D341Med (cell line): ENCODE data around the gene SPEF1.

Experiments
- DNase-seq: peaks from one replicate; pipeline ENCODE4 v3.0.0; 2012; ENCODE audit warnings: low spot score

The SPEF1 gene

DNA sequence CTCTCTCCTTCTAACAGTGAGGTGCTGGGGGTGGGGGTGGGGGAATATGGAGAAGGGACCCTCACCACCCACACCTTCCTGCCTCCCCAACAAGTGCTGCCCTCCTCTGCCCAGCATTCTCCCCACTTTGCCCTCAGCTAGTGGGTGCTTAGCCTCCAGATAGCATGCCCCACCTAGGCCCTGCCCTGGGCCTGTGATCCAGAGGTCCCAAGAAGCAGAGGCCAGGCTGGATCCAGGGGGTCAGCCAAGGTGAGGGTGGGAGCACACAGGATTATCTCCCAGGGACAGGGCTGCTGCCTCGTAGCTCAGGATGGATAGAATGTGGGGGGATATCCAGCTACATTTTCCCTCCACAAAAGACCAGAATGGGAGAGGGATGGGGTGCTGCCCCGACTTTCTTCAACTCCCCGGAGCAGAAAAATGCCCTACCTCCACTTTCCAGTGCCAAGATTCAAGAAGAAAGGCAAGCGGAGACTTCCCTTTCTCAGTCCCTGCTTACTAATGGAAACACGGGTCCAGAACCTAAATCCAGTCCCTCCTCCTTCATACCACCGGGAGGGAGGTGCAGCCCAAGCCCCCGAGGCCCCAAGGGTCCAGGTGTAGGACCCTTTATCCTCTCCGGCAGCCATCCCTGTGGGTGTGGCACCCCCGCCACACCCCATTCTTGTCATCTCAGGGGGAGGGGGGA lies 14.7 kb downstream of the SPEF1 start:
- DNase-seq, result no peak

DNA sequence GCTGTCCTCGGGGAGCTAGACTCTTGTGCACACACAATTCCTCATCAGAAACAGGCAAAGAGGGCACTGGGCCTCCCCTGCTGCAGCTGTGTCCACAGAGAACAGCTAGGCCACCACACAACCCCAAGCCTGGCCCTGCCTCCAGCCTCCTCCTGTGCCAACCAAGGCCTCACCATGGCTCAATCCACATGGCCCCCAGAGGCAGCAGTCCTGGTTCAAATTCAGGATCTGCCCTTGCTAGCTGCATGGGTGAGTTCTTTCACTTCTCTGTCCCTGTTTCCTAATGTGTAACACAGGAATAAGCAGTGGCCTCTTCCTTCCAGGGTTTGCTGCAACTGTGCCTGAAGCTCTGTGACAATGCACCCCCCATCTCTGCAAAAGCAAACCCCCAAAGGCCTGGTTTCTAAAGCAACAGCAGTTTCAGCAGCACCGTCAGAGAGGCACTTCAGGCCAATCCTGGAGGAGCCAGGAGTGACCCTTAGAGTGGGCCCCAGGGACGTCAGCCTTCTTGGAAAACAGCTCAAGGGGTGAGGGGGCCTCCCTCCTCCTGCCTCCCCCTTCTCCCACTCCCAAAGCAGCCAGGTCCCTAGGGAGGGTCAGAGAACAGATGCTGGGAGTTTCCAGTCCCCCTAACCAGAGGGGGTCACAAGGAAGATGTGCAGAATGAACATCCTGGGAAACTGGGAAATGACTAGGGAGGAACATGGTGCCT lies 15.9 kb downstream of the SPEF1 start:
- DNase-seq, result no peak

DNA sequence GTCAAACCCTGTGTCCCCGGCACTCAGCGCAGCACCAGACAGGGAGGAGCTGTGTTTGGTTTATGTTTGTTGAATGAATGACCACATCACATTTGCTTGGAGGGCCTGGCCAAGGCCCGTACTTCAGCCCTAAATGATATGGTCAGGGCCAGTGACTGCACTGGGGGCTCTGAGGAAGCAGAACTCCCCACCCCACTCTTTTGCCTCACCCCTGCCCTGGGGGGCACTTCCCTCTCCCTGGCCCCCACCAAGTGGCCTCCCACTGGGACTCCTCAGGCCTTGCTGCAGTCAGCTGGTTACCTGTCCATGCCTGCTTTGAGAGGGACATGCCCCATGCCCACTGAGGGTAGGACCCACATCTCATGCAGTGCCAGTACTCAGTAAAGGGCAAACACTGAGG lies 16.6 kb downstream of the SPEF1 start:
- DNase-seq, result no peak

DNA sequence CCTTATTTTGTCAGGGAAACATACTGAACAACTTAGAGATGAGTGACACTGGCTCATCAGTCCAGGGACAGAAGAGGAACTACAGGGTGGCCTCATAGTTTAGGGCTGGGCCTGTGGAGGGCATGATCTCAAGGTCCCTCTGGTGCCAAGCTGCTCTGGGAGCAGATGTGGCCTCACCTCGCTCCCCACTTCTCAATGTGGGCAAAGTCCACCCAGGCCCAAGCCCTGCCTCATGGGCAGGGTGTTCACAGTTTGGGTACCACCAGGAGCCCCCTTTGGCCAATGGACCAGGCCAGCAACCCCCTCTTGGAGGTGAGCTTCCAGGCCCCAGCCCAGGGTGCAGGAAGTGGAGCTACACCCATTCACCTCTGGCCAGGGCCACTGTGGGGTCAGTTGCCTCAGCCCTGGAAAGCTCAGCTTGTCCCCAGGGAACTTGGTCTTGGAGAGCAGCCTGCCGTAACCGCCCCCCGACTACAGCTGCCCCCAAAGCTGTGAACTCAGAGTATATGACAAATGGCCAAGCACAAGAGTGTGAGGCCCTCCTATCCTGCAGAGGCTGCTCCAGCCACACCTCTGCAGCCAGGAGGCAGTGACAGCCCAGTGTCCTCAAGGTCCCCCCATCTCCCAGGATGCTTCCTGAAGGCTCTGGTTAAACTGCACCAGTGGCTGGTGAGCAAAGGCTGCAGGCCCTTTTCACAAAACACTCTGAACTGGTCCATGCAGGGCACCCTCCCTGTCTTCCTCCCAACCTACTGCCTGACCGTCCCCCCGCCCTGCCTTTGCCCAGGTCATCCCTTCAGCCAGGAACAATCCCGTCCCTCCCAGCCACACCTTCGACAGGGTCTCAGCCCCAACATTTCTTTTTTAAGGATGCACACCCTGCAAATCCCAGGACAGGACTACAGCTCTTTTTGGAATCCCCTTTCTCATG lies 17.3 kb downstream of the SPEF1 start:
- no peak for DNase-seq

DNA sequence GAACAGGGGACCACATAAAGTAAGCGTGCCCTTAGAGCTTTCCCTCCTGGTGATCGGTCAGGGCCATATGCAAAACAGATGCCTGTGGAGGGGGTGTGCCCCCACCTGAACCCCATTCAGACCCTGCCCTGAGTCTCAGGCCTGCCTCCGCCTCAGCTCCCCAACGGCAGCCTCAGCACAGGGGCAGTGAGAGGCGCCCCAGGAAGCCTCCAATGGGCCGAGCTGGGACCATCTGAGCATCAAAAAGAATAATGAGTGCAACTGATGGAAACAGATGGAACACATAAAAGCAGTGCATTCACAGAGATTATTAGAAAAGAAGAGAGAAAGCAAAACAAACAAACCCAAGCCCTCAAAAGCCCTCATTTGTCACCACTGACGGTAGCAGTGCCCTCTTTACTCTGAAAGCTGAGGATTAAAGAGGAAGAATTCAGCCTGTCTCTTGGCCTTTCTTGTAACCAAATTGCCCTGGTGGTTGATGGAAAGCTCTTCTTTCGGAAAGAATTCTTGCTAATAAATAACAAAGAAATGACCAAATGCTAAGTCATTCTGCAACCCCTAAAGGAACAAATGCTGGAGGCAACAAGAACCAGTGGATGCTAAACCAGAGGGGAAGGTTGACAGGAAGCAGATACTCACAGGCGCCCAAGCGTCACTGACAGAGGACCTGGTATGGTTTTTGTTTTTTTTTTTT lies 20.4 kb downstream of the SPEF1 start:
- DNase-seq, result no peak

DNA sequence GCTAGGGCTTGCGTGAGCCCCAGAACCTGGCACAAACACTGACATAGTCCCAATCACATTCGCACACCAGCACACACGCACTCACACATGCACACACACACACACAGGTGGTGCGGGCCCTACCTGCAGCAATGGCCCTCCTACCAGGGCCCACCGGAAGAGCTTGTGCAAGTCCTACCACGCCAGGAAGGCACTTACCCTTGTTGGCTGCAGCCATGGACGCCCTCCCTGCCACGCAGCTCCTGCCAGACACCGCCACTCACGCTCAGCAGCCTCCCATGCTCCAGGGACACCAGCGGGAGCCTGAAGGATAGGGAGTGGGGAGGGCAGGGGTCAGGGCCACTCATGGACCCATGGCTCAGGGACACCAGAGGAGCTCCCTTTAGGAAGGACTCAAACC lies 21.4 kb downstream of the SPEF1 start:
- DNase-seq, result no peak

DNA sequence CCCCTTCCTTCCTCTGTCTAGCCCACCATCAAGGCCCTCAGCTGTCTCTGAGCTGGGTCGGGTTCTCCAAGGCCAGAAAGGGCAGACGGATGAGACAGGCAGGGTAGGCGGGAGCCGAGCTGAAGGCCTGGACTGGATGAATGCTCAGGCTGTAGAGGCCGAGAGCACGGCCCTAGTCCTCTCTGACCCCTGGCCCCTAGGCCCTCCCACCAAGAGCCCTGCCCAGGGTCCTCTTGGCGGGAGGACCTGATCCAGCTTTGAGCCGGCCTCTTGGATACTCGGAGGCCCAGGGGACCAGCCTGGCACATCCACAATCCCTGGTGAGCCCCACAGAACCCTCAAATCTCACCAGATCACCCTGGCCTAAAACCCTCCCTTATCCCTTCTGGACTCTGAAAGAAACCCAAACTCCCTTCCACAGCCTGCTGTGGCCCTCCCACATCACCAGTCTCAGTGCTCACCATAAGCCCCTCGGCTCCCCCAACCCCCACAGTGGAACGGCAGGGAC lies 21.9 kb downstream of the SPEF1 start:
- DNase-seq, result no peak

DNA sequence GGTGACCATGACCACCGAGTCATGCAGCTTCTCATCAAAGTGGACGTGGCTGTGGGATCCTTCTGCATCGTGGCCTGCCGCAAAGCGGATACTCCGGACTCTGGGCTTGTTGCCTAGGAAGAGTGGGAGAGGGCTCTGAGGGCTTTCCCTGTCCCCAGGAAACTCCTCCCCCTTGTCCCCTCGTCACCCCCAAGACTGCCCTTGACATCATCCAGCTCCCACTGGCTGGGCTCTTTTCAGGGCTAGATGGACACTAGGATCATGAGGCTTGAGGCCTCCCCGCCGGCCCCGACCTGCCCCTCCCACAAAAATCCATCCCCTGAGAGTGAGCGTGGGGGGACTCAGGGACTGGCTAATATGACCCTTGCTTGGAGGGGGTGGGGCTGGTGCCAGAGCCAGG lies 22.7 kb downstream of the SPEF1 start:
- DNase-seq, result no peak

DNA sequence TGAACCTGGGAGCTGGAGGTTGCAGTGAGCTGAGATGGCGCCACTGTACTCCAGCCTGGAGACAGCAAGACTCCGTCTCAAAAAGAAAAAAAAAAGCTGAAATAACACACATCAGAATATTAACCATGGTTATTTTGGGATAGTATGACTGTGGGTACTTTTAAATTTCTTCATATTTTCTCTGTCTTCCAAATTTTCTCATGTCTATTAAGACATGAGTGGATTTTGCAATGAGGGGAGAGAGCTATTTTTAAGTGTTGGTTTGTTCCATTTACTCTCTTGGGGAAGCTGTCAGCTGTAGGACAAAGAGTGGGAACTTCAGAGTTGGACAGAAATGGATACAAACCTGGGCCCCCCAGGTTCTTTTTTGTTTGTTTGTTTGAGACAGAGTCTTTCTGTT lies 24.0 kb downstream of the SPEF1 start:
- no peak for DNase-seq

DNA sequence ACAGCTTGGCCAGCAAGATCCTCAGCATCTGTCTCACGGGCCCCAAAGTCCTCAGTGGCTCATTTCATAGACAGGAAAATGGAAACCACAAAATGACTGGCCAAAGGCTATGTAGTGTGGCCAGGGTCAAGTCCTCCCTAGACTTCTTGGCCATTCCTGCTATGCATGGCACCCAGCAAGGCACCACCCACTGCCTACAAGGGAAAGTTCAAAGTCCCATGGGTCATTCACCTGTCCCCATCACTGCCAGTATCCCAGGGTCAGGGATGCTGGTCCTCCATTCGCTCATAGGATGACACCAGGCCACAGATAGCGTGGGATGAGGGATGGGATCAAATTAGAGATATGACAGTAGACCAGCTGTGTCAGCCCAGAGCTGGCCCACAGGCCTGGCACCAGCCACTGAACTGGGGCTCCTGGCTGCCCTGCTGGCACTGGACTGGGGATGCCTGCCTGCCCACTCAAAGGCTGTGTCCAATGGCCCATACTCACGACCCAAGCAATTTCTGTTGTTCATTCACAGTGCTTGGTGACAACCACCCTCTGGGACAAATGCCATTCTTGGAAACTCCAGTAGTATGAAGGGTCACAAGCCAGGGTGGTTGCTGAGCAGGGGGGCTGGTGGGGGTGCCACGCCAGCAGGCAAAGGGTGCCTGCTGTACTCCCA lies 25.3 kb downstream of the SPEF1 start:
- no peak for DNase-seq

DNA sequence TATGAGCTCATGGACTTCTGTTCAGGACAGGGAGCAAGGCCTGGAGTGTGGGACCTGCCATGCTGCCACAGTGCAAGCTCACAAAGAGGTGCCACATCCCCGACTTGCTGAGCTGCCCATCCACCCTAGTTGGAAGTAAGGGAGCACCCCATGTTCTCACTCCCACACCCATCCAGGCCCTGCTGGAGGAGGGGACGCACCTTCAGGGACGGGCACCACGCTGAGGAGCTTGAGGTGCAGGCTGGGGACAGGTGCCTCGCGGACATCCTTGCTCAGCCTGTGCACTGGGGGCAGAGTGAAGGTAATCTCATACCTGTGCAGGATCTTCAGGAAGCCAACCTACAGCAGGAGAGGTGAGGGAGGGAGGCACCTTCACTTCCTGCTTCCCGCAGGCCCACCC lies 26.0 kb downstream of the SPEF1 start:
- DNase-seq, result no peak

DNA sequence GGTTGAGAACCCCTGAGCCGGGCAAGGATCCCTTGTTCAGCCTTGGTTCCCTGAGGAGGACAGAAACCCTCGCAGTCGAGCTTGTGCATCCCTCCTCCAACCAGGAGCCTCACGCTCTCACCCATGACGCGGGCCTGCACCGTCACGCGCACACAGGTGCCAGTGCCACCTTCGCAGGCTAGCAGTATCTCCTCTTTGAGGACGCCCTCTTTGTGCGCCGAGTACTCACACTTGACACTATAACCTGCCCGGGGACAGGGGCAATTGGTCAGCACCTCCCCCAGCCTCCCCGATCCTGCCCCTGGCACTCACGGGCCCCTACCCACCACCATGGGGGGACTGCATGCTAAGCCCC lies 27.0 kb downstream of the SPEF1 start:
- no peak for DNase-seq

DNA sequence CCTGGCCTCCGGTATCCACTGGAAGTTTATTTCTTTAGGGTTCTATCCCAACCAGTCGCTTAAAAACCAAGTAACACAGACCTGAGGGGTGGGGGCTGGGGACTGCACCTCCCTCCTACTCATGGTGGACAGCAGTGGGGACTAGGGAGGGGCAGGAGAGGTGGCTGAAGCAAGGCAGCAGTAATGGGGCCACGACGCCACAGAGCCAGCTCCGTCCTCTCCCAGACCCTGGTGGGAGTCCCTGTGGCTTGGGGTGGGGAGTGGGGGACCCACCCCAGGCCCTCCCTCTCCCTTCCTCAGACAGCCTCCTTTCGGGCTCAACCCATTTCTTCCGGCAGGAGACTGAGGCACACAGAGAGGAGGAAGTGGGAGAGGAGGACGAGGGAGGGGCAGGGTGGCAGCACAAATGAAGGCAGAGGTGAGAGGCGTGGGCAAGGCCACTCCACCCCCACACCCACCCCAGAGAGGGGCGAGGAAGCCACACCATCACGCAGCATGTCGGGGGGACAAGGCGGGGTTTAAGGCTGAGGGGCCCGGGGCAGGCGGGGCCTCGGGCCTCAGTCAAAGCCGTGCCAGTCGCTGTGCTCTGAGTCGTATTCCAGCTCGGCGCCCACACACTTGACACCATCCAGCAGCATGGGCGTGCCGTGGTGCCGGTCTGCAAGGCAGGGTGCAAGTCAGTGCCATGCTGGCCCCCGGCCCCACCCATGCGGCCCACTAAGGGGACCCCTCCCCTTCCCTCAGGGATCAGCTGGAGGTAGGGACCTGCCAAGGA lies 27.6 kb downstream of the SPEF1 start:
- DNase-seq, result no peak

DNA sequence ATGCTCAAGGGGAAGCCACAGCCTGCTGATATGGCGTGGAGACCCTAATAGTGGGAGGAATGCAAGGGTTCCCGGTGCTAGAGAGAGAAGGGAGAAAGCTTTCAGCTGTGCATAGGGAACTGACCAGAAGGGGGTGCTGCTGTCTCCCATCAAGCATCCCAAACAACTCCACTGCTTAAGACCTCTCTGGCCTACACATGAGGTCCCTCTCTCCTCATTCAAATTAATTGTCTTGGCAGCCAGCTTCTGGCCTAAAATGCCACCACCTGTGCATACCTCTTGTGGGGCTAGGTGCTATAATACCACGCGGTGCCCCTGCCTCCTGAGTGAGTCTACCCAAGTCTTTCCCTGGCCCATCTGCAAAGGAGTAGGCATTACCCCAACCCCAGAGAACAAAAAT lies 28.1 kb downstream of the SPEF1 start:
- peak; percentile 77 for DNase-seq

DNA sequence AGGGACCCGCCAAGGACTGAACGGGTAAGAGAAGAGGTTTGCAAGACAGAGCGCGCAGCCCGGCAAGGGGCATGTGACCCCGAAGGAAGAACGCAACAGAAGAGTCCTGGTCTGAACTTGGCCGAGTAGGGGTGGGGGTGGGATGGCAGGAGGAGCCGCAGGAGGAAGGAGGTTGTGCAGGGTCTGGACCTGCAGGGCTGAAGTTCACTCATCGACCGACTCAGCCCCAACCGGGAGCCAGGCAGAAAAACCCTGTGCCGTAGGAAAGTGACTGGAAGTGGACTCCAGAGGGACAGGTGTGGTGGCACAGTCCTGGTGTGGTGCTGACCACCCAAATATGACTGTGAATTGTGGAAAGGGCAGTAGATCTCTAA lies 28.9 kb downstream of the SPEF1 start:
- no peak for DNase-seq

DNA sequence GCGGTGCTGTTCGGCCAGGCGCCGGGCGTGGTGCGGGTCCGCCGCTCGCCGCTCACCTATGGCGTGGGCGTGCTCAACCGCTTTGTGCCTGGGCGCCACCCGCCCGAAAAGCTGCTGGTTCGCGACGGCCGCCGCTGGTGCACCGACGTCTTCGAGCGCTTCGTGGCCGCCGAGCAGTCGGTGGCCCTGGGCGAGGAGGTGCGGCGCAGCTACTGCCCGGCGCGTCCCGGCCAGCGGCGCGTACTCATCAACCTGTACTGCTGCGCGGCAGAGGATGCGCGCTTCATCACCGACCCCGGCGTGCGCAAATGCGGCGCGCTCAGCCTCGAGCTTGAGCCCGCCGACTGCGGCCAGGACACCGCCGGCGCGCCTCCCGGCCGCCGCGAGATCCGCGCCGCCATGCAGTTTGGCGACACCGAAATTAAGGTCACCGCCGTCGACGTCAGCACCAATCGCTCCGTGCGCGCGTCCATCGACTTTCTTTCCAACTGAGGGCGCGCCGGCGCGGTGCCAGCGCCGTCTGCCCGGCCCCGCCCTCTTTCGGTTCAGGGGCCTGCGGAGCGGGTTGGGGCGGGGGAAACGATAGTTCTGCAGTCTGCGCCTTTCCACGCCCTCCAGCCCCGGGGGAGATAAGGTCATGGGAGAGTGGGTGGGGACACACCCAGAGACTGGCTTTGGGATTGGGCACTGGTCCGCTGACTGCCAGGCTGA lies 29.4 kb downstream of the SPEF1 start:
- DNase-seq, result peak; percentile 70

DNA sequence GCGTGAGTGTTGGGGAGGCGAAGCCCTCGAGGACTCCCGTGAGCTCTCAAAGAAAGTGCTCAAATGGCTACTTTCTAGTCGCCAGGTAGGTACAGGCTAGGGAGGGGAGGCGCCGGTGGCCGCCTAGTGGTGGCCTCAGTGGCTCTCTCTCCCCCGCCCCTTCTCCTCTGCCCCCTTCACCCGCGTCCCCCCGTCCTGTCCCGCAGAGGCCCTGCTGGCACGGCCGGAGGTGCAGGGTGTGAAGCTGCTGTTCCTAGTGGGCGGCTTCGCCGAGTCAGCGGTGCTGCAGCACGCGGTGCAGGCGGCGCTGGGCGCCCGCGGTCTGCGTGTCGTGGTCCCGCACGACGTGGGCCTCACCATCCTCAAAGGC lies 30.0 kb downstream of the SPEF1 start:
- DNase-seq, result no peak

DNA sequence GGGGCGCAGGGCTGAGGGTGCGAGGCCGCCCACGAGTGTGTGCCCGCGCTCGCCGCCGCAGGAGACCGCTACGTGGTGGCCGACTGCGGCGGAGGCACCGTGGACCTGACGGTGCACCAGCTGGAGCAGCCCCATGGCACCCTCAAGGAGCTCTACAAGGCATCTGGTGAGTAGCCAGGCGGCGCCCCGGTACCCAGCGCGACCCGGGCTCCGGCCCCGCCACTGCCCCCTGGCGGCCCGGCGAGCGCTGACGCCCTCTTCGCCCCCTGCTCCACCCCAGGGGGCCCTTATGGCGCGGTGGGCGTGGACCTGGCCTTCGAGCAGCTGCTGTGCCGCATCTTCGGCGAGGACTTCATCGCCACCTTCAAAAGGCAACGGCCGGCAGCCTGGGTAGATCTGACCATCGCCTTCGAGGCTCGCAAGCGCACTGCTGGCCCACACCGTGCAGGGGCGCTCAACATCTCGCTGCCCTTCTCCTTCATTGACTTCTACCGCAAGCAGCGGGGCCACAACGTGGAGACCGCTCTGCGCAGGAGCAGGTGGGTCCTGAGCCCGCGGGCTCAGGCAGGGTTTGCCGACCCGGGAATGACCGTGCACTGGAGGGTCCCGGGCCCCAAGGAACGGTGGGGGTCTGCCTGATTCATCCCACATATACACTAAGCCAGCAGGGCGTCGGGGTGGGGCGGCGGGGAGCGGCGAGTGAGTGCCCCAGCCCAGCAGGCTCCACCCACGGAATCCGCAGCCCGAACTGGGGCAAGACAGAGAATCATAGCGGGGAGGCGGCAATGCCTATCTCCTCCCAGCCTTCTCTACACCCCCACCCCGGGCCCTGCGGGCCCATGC lies 31.3 kb downstream of the SPEF1 start:
- DNase-seq, result peak; percentile 98

DNA sequence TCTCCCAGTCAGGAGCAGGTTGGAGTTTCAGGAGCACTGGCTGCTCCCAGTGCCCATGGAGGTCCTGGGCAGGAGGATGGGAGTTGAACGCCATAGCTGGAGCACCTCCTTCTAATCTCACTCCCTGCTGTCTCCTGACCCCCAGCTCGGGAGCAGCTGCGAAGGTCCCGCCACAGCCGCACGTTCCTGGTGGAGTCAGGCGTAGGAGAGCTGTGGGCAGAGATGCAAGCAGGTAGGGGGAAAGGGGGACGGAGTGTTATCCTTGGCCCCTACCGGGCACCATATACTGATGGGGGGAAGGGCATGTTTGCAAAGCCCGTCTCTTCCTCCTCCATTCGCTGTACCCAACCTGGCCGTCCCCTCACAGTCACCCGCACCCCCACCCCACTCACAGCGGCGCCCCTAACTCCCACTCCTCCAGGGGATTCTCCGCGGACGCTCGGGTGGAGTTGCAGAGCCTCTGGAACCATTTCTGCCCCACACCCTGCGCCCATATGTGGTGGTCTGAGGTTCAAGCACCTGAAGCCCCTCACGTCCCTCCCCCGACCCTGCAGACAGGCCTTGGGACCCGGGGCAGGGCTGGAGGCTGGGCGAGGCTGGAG lies 32.1 kb downstream of the SPEF1 start:
- no peak for DNase-seq
